Measurements from ENCODE around the gene TMEM69. TPM values are rescaled to one million over a fixed set of nuclear protein-coding genes. Genes with fewer than 3 reads are reported as not detected.

TMEM69 gene
- total RNA-seq, 1 experiment from 2014 or later: 19.1 TPM

GRCh38 chr1:45647248-45648021 is 40.5 kb upstream of the TMEM69 start:
- no peaks in the 10 kb centered on the region for H3K9me3 ChIP-seq (ENCODE audit: control insufficient read depth, insufficient read depth, low read depth, low read length)
- TF ChIP-seq POLR2AphosphoS5 (IDR thresholded peaks at IDR 0.05; ENCODE audit: low read depth, low read length): no peak
- no peak for TF ChIP-seq CTCF (IDR thresholded peaks at IDR 0.05)
- no peak for TF ChIP-seq SIN3A (IDR thresholded peaks at IDR 0.05; ENCODE audit: borderline replicate concordance, insufficient read depth, low read depth, low read length)
- TF ChIP-seq REST (IDR thresholded peaks at IDR 0.05; ENCODE audit: insufficient read depth in 1 of 2, low read depth in 2 of 2, low read length in 1 of 2): no peak
- no peak for TF ChIP-seq TCF7L2 (IDR thresholded peaks at IDR 0.05; ENCODE audit: low read depth, low read length)
- H3K27ac ChIP-seq (ENCODE audit: low read length): no peak overlapping the region
- ChIA-PET POLR2A (interaction anchor here (0.7 kb wide), 1 partner anchor 8 kb away, joined by 9 read pairs; no protein-coding TSS in a partner anchor), CTCF (no interaction called here)
- in situ Hi-C loops (cut with HindIII; ENCODE audit: low pct_unique_long_range_greater_than_20kb, low sequenced_read_pairs): no loop called here
- DNase-seq (ENCODE audit: low read depth, low spot score) (no peak), ATAC-seq (peak; percentile 21; the same call in 1 of the 2 replicates)
- BruUV-seq (replicated peaks): no TSS peak
- H3K4me1 ChIP-seq (ENCODE audit: control insufficient read depth, insufficient read depth, low read length): no peaks in the 10 kb centered on the region
- no peak overlapping the region for H3K4me3 ChIP-seq (ENCODE audit: low read depth in 2 of 2, low read length in 2 of 2)
- H3K27me3 ChIP-seq (ENCODE audit: control insufficient read depth, insufficient read depth, low read length): no peaks in the 10 kb centered on the region
- peaks cover 24% of the 10 kb centered on the region for H3K36me3 ChIP-seq (ENCODE audit: control insufficient read depth, insufficient read depth, low read length)
- intact Hi-C loops (cut with micrococcal nuclease; ENCODE audit: unreplicated experiment): no loop called here

- TF ChIP-seq REST (IDR thresholded peaks at IDR 0.05; ENCODE audit: insufficient read depth in 1 of 2, low read depth in 2 of 2, low read length in 1 of 2) (no peak), SIN3A (IDR thresholded peaks at IDR 0.05; ENCODE audit: borderline replicate concordance, insufficient read depth, low read depth, low read length) (no peak), CTCF (IDR thresholded peaks at IDR 0.05) (no peak), TCF7L2 (IDR thresholded peaks at IDR 0.05; ENCODE audit: low read depth, low read length) (no peak), POLR2AphosphoS5 (IDR thresholded peaks at IDR 0.05; ENCODE audit: low read depth, low read length) (no peak)
- DNase-seq (ENCODE audit: low read depth, low spot score) (no peak), ATAC-seq (no peak)
- ChIA-PET POLR2A (no interaction called here), CTCF (no interaction called here)
- Histone ChIP-seq H3K4me1 (ENCODE audit: control insufficient read depth, insufficient read depth, low read length) (no peaks in the 10 kb centered on the region), H3K36me3 (ENCODE audit: control insufficient read depth, insufficient read depth, low read length) (peaks cover 55% of the 10 kb centered on the region), H3K27ac (ENCODE audit: low read length) (no peak overlapping the region), H3K9me3 (ENCODE audit: control insufficient read depth, insufficient read depth, low read depth, low read length) (no peaks in the 10 kb centered on the region), H3K4me3 (ENCODE audit: low read depth in 2 of 2, low read length in 2 of 2) (no peak overlapping the region), H3K27me3 (ENCODE audit: control insufficient read depth, insufficient read depth, low read length) (no peaks in the 10 kb centered on the region)
- intact Hi-C loops (cut with micrococcal nuclease; ENCODE audit: unreplicated experiment) (no loop called here), in situ Hi-C loops (cut with HindIII; ENCODE audit: low pct_unique_long_range_greater_than_20kb, low sequenced_read_pairs) (no loop called here)
- no TSS peak for BruUV-seq (replicated peaks)
These were observed 33.3 kb upstream of the TMEM69 start for GRCh38 chr1:45654540-45655280.
